Activated CD4-positive, alpha-beta T cell treated with anti-CD3 and anti-CD28 coated beads, Interleukin-2, amount 50 U/mL, for 1 hour (primary cell): ENCODE measurements around the gene EHD1.

Experiments
- DNase-seq: peaks from one replicate; pipeline ENCODE4 v3.0.0-alpha.2; 2020

EHD1 gene

DNA sequence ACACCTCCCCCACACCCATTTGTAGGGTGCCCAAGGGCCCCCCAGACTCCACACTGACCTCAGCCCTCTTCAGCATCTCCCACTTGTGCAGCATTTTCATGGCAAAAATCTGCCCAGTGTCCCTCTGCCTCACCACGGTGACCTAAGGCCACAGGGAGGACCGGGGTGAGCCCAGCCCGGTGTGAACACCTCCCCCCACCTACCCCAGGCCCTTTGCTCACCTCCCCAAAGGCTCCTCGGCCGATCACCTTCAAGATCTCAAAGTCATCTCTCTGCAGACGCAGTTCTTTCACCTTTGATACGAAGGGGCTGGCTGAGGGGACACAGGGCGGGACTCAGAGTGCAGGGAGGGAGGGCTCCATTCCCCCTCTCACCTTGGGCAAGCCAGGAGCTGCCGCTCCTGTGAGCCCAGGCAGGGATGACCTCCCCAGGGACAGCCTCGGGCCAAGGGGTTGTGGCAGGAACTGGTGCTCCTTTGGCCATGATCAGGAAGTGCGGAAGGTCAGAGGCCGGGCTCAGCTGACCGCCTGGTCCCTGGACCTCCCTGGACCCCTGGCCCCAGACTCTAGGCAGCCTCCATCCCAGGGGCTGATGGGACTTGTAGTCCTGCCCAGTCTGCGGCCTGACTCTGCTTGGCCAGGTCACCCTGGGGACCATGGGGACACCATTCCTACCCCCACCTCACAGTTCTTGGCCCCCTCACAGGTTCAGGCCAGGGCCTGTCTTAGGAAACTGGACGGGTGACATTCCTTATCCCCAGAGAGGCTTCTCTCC, 36.6 kb downstream of the EHD1 start:
- no peak for DNase-seq

DNA sequence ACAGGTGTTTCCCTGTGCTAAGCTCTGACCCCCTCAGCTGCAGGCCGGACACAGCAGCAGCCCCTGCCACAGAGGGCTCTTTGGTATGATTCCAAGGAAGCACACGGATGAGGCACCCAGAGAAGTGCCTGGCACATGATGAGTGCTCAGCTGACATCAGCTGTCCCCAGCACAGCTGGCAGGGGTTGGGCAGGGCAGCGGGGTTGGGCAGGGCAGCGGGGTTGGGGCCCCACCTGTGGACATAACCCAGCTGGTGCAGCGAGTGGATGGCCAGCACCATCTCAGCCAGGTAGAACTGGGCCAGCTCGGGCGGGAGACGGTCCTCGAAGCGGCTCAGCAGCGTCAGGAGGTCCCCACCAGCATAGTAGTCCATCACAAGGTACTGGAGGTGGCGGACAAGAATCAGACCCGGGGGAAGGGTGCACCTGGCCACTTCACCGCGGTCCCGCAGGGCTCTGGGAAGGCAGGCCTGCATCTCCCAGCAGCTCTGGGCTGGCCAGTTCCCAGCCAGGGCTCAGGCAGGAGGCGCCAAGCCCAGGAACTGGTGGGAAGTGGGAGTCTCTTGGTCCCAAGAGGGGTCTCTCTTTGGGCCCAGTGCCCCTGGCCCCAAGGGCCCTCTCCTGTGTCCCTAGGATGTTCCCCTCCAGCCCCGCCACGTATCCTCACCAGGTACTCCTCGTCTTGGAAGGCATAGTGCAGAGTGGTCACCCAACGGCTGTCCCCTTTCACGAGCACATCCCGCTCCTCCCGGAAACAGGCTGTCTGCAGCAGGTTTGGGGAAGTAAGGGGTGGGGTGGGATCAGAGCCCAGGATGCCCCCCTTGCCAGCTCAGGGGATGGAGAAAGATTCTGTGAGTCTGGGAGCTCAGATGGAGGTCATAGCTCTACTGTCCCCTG, 38.3 kb downstream of the EHD1 start:
- DNase-seq = no peak

DNA sequence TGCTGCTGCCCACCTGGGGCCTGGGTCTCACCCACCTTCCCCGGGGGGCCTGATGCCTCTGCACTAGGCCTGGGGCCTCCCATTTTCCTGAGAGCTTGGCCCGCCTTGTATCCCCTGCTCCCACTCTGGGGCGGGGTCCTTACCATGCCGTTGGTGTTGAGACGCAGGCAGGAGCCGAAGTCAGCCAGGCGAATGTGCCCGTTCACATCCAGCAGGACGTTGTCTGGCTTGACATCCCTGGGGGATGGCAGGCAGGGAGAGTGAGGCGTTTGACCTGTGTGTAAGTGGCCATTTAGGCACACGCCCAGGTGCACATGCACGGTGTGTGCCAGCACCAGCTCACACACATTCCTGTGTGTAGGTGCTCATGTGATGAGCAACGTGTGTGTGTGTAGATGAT, 39.1 kb downstream of the EHD1 start:
- DNase-seq = no peak

DNA sequence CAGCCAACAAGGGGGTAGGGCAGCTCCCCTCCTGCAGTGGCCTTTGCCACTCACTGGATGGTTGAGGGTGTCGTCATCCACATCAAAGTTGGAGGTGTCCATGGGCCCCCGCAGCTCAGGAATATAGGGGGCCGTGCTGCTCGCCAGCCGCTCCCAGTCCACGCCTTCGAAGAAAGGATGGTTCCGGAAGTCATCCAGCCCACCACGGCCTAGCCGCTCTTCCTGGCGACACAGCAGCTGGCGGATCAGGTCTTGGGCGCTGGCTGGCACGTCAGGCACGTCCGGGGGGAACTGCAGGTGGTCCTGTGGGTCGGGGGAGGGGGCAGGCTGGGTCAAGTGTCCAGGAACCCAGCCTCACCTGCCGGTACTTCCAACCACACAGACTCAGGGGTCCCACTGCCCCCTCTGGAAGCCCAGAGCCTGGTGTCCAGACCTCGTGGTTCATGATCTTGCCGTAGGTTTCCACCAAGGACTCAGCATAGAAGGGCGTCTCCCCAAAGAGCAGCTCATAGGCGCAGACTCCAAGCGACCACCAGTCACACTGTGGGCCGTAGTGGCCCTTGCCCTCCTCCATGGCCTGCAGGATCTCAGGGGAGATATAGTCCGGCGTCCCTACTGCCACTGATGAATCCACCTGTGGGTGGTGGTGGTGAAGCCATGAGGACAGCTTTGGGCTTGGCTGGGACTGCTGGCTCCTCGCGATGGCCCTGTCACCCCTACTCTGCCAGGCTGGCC, 39.7 kb downstream of the EHD1 start:
- no peak for DNase-seq

DNA sequence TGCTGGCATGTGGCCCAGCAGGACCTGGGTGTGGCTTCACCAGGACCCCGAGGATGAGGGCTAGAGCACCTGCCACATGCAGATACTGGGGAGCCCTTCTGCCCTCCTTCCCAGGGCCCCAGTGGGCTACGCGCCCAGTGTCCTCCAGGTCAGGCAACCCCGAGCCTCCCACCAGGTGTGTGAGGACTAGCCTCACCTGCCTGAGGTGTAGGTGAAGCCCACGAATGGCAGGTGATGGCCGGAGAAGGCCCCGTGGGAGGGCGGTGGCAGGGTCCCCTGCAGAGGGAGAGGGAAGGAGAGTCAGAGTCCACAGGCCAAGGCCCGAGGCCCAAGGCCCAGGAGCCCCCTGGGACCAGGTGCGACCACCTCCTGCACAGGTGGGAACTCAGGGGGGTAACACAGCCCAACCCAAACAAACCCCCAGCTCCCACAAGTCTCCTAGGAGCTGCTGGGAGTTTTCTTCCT, 40.5 kb downstream of the EHD1 start:
- no peak for DNase-seq

DNA sequence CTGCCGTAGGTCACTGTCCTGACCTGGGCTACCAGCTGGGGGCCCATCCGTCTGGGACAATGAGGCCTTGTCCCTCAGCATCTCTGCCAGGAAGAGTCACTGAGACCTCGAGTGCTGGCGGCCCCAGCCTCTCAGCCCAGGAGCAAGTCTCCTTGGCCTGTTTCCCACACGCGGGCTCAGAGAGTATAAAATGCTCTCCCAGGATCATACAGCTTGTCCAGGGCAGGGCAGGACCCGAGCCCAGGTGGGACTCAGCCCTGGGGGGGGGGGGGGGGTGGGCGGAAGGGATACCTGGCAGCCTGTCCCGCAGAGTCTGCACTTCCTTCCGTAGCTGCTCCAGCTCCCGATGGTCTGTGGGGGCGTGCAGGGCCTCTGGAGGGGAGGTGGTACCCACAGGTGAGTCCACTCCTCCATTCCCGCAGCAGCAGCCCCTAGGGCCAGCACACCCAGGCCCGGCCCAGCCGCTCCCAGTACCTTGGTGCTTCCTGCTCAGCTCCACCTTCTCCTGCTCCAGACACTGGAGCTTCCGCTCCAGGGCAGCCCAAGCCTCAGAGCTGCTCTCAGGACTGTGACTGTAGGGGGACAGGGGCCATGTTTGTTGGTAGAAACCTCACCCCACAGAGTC, 41.9 kb downstream of the EHD1 start:
- no peak for DNase-seq

DNA sequence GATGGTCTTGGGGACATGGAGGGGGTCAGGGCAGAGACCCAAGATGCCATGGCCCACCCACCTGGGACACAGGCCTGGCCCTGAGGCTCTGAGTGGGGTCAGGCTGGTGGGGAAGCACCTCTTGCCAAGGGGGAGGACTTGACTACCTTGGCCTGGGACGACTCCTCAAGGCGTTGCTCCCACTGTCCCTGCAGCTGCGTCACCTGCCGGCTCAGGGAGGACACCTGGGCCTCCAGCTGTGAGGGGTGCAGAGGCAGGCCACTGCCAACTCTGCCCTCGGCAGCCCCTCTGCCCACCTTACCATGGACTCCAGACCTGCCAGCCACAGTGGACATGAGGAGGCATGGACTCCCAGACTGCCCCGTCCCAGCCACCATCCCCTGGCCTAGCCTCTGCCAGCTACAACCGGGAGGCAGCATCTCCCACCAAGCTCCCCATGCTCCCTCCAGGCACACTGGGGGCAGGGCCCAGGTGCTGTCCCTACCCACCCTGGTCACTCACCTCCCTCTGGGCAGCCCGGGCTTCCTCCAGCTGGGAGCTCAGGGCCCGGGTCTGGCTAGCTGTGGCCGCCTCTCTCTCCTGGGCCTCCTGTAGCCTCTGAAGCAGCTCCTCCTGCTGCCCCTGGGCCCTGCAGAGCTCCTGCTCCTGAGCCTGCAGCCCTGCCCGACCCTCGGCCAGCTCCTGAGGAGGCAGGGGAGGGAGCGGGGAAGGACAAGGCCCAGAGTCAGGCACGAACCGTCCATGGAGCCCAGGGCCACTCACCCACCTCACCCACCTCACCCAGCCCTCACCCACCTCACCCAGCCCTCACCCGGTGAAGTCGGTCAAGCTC, 42.6 kb downstream of the EHD1 start:
- no peak for DNase-seq

DNA sequence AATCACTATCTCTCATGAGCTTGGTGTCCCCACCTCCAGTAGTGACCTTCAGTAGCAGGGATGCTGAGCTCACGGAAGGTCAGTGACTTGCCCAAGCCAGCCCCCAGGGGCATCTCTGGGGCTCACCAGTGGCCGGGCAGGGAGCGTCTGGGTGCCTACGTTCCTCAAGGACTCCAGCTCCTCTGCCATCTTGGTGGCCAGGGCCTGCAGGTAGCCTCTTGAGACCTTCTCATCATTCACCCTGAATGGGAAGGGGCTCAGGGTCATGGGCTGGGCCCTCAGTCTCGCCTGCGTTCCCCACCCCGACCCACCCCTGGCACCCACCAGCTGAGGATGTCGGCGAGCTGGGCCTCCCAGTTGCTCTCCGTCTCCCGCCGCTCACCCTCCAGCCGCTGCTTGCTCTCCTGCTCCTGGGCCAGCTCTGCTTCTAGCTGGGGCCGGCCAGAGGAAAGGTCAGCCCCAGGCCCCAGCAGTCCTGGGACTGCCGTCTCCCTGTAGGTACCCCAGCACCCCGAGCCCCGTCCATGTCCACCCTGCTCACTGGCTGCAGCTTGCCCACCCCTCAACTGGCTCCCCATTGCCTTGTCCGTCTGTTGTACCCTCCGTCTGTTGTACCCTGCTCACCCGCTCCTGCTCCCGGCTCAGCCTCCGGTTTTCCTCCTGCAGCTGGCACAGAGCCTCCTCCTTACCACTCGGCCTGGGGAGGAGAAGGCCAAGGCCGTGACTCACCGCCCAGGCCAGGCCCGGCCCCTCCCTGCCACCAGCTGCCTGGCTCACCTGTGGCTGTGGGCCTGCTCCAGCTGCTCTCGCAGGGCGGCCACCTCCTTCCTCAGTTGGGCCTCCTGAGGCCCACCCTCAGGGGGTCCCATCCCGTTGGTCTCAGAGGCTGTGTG, 43.5 kb downstream of the EHD1 start:
- DNase-seq = no peak

DNA sequence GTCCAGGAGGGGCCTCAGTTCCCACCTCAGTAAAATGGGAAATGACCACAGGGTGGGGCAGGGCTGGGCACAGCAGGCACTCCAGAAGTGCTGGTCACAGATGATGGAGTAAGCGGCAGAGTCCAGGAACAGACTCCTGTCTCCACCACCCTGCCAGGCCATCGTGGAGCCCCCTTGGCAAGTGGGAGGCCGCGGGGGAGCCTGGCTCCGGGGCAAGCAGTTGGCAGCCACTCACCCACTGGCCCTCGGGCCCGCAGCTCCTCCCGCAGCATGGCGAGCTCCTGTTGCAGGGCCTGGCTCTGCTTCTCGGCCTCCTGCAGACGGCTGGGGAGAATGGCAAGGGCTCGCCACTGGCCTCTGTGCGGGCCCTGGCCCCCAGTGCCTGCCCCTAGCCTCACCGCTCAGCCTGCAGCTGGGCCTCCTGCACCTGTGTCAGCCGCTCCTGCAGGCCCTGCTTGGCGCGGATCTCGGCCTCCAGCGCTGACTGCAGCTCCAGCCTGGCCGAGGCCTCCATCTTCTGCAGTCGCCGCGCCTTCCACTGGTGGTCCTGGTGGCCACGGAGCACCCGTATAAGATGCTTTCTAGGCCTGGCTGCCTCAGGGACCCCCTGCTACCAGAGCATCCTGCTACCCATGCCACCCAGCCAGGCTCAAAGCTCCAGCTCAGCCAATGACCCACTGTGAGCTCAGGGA, 44.2 kb downstream of the EHD1 start:
- no peak for DNase-seq

DNA sequence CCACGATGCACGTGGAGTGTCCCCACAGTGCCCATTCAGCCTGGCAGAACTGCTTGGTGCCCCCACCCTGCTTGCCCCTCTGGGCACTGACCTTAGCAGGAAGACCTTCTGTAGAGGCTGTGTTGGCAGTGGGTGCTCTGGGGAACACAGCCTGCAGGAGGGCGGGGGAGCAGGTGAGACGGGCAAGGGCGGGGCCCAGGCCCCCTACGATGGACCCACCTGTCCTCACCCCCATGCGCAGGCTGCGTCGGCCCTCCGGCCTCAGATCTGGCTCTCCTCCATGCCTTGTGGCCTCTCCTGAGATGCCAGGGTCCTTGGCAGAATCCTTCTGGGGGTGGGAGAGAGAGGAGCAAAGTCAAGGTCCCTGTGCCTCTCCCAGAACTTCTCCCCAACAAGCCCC, 44.9 kb downstream of the EHD1 start:
- DNase-seq = no peak

DNA sequence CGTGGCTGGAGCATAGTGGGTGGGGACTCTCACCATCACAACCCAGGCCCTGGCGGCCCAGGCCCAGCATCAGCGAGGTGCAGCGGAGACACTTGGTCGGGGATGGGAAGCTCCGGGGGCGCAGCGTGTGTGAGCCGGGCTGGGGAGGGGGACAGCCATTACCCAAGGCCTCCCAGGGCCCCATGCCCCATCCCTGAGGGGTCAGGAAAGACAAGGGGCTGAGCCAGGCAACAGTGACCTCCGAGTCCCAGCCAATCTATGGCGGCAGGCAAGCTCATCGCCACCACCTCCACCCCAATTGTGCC, 45.3 kb downstream of the EHD1 start:
- DNase-seq = no peak

DNA sequence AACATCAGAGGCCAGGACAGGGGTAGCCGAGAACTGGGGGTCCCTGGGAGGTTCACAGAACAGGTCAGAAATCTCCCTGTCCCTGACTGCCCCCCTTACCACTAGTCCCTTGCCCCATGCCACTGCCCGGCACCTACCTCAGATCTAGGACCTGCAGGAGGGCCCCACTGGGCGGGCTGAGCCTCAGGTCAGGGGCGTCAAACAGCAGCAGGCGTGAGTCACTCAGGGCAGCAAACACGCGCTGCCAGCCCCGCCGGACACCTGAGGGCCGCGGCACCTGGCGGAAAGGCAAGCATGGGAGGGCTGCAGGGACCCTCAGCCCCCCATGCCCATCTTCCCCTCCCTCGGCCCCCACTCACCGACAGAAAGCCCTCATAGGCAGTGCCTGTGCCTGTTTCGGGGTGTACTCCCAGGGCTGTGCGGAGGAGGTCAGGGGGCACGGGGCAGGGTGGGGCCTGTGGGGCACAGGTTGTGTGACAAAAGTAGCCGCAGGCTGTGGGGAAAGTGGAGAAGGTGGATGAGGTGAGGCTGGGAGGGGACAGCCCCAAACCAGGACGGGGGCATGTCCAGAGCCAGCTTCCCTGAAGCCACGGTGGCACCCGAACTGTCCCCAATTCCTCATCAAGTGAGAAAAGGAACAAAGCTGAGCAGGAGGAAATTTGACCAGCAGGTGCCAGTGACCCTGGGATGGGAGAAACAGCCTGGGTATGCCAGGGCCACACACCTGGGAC, 45.8 kb downstream of the EHD1 start:
- no peak for DNase-seq

DNA sequence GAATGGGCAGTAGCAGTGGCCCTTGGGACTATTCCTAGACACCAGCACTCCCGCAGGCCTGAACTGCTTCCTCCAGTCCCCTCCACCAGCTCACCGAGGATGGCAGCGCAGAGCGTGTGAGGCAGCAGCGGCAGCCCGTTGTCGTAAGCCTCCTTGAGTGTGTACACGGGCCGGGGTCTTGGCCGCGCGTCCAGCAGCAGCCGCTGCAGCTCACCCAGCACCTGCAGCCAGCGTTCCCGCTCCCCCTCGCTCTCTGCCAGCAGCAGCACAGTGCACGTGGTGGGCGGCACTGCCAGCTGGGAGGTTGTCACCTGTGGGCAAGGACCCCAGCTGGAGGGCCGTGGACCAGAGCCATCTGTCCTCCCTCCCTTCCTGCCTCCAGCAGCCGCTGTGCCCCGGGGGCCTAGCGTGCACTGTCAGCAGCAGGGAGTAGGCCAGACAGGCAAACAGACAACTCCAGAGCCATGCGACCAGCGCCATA, 47.0 kb downstream of the EHD1 start:
- DNase-seq = no peak

DNA sequence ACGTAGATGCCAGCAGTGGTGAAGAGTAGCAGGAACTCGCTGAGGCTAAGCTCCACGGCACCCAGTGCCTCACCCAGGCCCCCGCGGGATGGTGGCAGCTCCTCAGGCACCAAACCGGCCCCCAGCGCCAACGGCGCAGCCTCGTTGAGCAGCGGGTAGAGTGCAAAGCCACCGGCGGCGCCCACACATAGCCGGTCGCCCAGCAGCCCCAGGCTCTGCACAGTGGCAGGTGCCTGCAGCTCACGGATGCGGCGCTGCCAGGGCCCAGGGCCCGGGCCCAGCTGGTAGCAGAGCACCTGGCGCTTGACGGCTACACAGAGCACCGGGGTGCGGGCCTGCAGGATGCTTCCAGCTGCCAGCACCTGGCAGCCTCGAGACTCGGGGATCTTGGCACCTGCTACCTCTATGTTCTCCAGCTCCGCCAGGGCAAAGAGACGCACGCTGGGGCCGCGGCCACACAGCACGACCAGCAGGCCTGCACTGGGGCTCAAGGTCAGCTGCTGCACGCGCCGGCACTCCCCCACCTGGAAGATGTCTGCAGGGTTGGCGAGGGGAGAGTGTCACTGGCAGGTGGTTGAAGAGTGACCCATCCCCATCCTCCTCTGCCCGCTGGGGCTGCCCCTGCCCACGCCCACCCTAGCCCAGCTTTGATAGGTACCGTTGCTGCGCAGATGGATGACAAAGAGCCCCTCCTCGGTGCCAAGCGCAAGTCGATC, 48.7 kb downstream of the EHD1 start:
- DNase-seq = no peak

DNA sequence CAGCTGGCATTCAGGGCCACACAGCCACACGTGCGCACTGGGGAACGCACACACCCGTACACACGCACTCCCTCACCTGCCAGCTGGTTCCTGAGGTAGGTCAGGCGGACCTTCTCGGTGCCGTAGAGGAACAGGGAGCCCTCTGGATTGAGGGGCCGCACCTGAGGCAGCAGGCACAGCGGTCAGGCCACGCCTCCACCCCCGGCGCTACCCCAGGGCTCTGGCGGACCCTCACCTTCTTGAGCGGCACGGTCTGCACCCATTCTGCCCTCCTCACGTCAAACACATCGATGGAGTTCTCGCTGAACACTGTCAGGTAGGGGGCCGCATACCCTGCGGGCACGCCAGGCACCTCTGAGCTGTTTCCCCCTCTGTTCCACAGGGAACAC, 51.0 kb downstream of the EHD1 start:
- no peak for DNase-seq

DNA sequence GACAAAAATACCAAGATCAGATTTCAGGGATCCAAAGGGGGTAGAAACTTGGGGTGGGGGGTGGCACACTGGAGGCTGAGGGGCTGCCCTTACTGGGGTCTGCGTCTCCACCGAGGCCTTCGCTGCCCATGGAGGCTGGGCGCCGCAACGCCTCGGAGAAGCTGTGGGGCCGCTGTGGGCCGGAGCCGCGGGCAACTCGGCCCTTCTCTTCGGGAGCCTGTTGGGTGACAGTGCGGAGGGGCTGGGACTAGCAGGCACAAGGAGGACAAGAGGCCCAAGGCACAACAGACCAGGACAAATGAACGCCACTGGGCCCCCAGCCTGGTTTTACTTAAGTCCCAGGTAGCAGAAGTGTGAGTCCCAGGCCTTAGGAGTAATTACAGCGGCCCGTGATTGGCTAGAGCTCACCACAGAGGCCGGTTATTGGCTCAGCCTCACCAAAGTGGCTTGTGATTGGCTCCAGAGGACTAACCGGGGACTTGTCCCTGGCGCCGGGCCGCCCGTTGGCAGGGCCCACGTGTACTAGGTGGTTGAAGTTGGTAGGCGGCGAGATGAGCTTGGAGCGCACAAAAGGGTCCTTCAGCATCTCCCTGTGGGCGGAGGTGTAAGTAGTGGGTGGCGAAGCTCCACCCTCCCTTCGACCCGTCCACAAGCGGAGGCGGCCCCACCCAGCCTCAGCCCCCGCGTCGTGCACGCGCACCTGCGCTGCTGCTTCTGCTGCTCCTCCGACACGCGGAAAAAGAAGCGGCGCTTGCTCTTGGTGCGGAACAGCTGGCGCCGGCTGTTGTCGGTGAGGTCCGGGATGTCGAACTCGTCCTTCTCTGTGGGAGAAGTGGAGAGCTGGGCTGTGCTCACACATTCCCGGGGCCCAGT, 51.6 kb downstream of the EHD1 start:
- DNase-seq = no peak

DNA sequence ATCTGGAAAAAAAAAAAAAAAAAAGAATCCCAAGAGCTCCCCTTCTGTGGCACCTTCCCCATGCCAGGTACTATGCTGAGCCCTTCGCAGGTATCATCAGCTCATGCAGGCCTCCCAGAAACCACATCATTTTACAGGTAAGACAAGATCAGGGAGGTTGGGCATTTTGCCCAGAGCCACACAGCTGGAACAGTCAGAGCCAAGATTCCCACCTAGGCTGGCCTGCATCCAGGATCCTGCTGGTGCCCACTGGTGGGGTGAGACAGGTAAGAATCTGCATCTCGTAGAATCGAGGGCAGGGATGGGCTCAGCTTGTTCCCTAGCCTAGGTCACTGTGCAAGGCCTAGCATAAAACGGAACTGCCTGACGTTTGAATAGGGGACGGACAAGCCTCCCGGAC, 52.4 kb downstream of the EHD1 start:
- DNase-seq = no peak

DNA sequence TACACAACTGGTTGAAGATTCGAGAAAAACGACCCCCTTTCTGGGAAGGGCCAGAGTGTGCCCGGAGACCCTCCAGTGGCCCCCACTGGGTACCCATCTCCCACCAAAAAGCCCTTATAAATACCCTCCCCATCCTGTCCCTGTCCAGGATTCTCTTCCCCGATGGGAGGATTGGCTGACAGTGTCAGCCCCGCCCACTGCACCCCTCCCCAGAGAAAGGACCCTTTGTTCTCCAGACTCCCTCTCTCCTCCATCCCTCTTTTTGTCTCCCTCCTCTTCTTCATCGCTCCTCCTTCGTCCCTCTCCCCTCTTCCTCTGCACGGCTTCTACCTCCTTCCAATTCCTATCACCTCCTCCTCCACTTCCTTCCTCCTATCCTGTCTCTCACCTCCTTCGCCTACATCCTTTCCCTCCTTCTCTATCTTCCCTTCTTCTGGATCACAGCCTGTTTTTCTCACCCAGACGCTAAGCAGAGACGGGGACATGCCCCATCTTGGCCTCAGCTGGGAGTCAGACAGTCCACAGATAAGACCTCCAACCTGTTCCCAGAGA, 54.8 kb downstream of the EHD1 start:
- no peak for DNase-seq
